A549 (cell line): ENCODE results near the gene PRKAR1A. TPM values are rescaled to one million over a fixed set of nuclear protein-coding genes. Genes with fewer than 3 reads are reported as not detected.

Experiments
- ATAC-seq, 2 experiments: fragments of 200-7000 bp in 1 of 2; fragments of >200 bp in 1 of 2; cut with Nextera tagmentation in 1 of 2; cut with Tn5 transposase in 1 of 2; 3 replicates each; pipeline versions ENCODE4 v1.8.0 to v1.9.1; 2018 to 2020; ENCODE audit warnings: mild to moderate bottlenecking in 1 of 2, moderate library complexity in 1 of 2
- CTCF ChIA-PET: fragments of 300-600 bp; sonication (Branson Sonifier 250); formaldehyde crosslinking; extraction: SDS; loops from one replicate; lab custom pipeline; 2021; ENCODE audit warnings: antibody characterized with exemption, inconsistent platforms; lab: Yijun Ruan, JAX
- POLR2A ChIA-PET: fragments of 350-600 bp; formaldehyde crosslinking; extraction: SDS; loops from one replicate; lab custom pipeline; 2021; ENCODE audit warnings: antibody characterized with exemption, inconsistent platforms; lab: Yijun Ruan, JAX
- DNase-seq, 2 experiments: peaks; one replicate each; pipeline versions ENCODE4 v3.0.0 to v3.0.0-alpha.2; 2011 to 2016; ENCODE audit warnings: low read depth in 1 of 2, low spot score in 1 of 2
- FAIRE-seq: peaks from 2 replicates; lab custom pipeline; 2011; peaks lifted over from hg19 to GRCh38; lab: Jason Lieb, UNC
- H3K27ac ChIP-seq, 2 experiments: fragments of >200 bp; sonication (Bioruptor Twin); formaldehyde crosslinking; 3 replicates each; pipeline ENCODE4 v1.5.1; 2016 to 2017
- H3K4me1 ChIP-seq: fragments of >200 bp; sonication (Bioruptor Twin); formaldehyde crosslinking; 3 replicates; pipeline ENCODE4 v1.6.1; 2016
- H3K4me2 ChIP-seq: fragments of >200 bp; sonication (Bioruptor Twin); formaldehyde crosslinking; 3 replicates; pipeline ENCODE4 v1.6.1; 2016
- H3K4me3 ChIP-seq: fragments of >200 bp; sonication (Bioruptor Twin); formaldehyde crosslinking; 3 replicates; pipeline ENCODE4 v1.5.1; 2016
- H3K9me3 ChIP-seq: fragments of >200 bp; sonication (Bioruptor Twin); formaldehyde crosslinking; 3 replicates; pipeline ENCODE4 v1.6.1; 2016
- CBX2 ChIP-seq: fragments of 200-600 bp; sonication (generic); IDR thresholded peaks from 2 replicates; pipeline ENCODE4 v1.6.1; 2016; ENCODE audit warnings: low read depth, mild to moderate bottlenecking, borderline replicate concordance
- CEBPB ChIP-seq, 2 experiments: fragments of >200 bp in 1 of 2; sonication (Bioruptor Twin) in 1 of 2; formaldehyde crosslinking in 1 of 2; IDR thresholded peaks; 2 replicates each; pipeline ENCODE4 v1.6.1; 2012 to 2016
- CHD2 ChIP-seq: fragments of 150-350 bp; IDR thresholded peaks from 2 replicates; pipeline ENCODE4 v1.6.1; 2014; ENCODE audit warnings: low read length; ENCODE audit not compliant: partially characterized antibody
- CHD4 ChIP-seq: fragments of 200-600 bp; sonication (generic); IDR thresholded peaks from 2 replicates; pipeline ENCODE4 v1.6.1; 2016; ENCODE audit warnings: antibody characterized with exemption, mild to moderate bottlenecking, borderline replicate concordance
- E2F6 ChIP-seq: IDR thresholded peaks from 2 replicates; pipeline ENCODE4 v1.6.1; 2012; ENCODE audit warnings: low read depth, borderline replicate concordance
- EP300 ChIP-seq, 2 experiments: fragments of >200 bp; sonication (Bioruptor Twin); formaldehyde crosslinking; IDR thresholded peaks; 2 replicates in 1 of 2; 3 replicates in 1 of 2; pipeline ENCODE4 v1.6.1; 2016 to 2017
- ESRRA ChIP-seq: fragments of 150-350 bp; IDR thresholded peaks from 2 replicates; pipeline ENCODE4 v1.6.1; 2014; ENCODE audit warnings: mild to moderate bottlenecking, low read length, borderline replicate concordance
- FOSB ChIP-seq: fragments of 250-450 bp; sonication (Bioruptor Pico); IDR thresholded peaks from 2 replicates; pipeline ENCODE4 v1.5.0; 2020; ENCODE audit warnings: mild to moderate bottlenecking, moderate library complexity
- HEYL ChIP-seq: fragments of 250-450 bp; sonication (Bioruptor Pico); IDR thresholded peaks from 2 replicates; pipeline ENCODE4 v1.8.0; 2021; ENCODE audit warnings: mild to moderate bottlenecking, moderate library complexity
- HMGXB4 ChIP-seq: fragments of 250-450 bp; sonication (Bioruptor Pico); IDR thresholded peaks from 2 replicates; pipeline ENCODE4 v1.5.0; 2021; ENCODE audit warnings: mild to moderate bottlenecking, moderate library complexity, borderline replicate concordance
- HOXA7 ChIP-seq: fragments of 250-450 bp; sonication (Bioruptor Pico); IDR thresholded peaks from 2 replicates; pipeline ENCODE4 v1.5.0; 2020; ENCODE audit warnings: mild to moderate bottlenecking, moderate library complexity
- HOXB13 ChIP-seq: fragments of 250-450 bp; sonication (Bioruptor Pico); IDR thresholded peaks from 2 replicates; pipeline ENCODE4 v1.5.0; 2020; ENCODE audit warnings: low read depth, mild to moderate bottlenecking, moderate library complexity
- JUN ChIP-seq, 2 experiments: fragments of >200 bp; sonication (Bioruptor Twin); formaldehyde crosslinking; IDR thresholded peaks; 2 replicates in 1 of 2; 3 replicates in 1 of 2; pipeline ENCODE4 v1.6.1; 2016 to 2017
- KDM5A ChIP-seq: fragments of 200-600 bp; sonication (generic); IDR thresholded peaks from 2 replicates; pipeline ENCODE4 v1.6.1; 2016; ENCODE audit warnings: antibody characterized with exemption, mild to moderate bottlenecking
- MYC ChIP-seq: IDR thresholded peaks from 2 replicates; pipeline ENCODE4 v1.6.1; 2012; ENCODE audit warnings: mild to moderate bottlenecking, inconsistent platforms, low read length, improper control_type of control experiment, borderline replicate concordance
- NFE2L2 ChIP-seq: fragments of 150-350 bp; conservative IDR thresholded peaks from 2 replicates; pipeline ENCODE4 v1.6.1; 2014; ENCODE audit warnings: low read length
- NR3C1 ChIP-seq: fragments of >200 bp; sonication (Bioruptor Twin); formaldehyde crosslinking; IDR thresholded peaks from 3 replicates; pipeline ENCODE4 v1.6.1; 2017
- PHF8 ChIP-seq: fragments of 200-600 bp; sonication (generic); IDR thresholded peaks from 2 replicates; pipeline ENCODE4 v1.6.1; 2016; ENCODE audit warnings: low read depth, mild to moderate bottlenecking, antibody characterized with exemption, moderate library complexity, borderline replicate concordance
- POLR2AphosphoS2 ChIP-seq: conservative IDR thresholded peaks from 2 replicates; pipeline ENCODE4 v1.6.1; 2012; ENCODE audit warnings: low read length, improper control_type of control experiment, inconsistent platforms
- RAD21 ChIP-seq, 2 experiments: fragments of >200 bp in 1 of 2; sonication (Bioruptor Twin) in 1 of 2; formaldehyde crosslinking in 1 of 2; IDR thresholded peaks in 1 of 2; conservative IDR thresholded peaks in 1 of 2; 2 replicates in 1 of 2; 3 replicates in 1 of 2; pipeline ENCODE4 v1.6.1; 2012 to 2018; ENCODE audit warnings: inconsistent platforms in 1 of 2
- RARB ChIP-seq: fragments of 250-450 bp; sonication (Bioruptor Pico); IDR thresholded peaks from 2 replicates; pipeline ENCODE4 v1.8.0; 2021; ENCODE audit warnings: mild to moderate bottlenecking, moderate library complexity
- RNF2 ChIP-seq: fragments of 200-600 bp; sonication (generic); IDR thresholded peaks from 2 replicates; pipeline ENCODE4 v1.6.1; 2016; ENCODE audit warnings: low read depth, mild to moderate bottlenecking, antibody characterized with exemption, moderate library complexity, borderline replicate concordance
- TFCP2L1 ChIP-seq: fragments of 250-450 bp; sonication (Bioruptor Pico); IDR thresholded peaks from 2 replicates; pipeline ENCODE4 v1.5.0; 2021; ENCODE audit warnings: mild to moderate bottlenecking
- TP53 ChIP-seq: fragments of 250-450 bp; sonication (Bioruptor Pico); IDR thresholded peaks from 2 replicates; pipeline ENCODE4 v1.5.0; 2021; ENCODE audit warnings: mild to moderate bottlenecking, moderate library complexity
- USF2 ChIP-seq: fragments of 450-650 bp; IDR thresholded peaks from 2 replicates; pipeline ENCODE4 v1.6.1; 2014; ENCODE audit warnings: antibody characterized with exemption
- ZFP36 ChIP-seq: fragments of 450-650 bp; IDR thresholded peaks from 2 replicates; pipeline ENCODE4 v1.6.1; 2014; ENCODE audit warnings: borderline replicate concordance; ENCODE audit not compliant: partially characterized antibody
- ZNF302 ChIP-seq: fragments of 250-450 bp; sonication (Bioruptor Pico); IDR thresholded peaks from 2 replicates; pipeline ENCODE4 v1.9.0; 2021; ENCODE audit warnings: inconsistent platforms, mild to moderate bottlenecking, moderate library complexity
- ZSCAN20 ChIP-seq: fragments of 250-450 bp; sonication (Bioruptor Pico); IDR thresholded peaks from 2 replicates; pipeline ENCODE4 v1.8.0; 2022; ENCODE audit warnings: mild to moderate bottlenecking, moderate library complexity
- WGBS: methylation state at CpG from one replicate; pipeline ENCODE4 v1.1.6; 2017; ENCODE audit errors: missing lambda C conversion rate; 5-methylcytosine and 5-hydroxymethylcytosine counted together
- polyA plus RNA-seq, 4 experiments: library from polyadenylated mRNA; depleted of rRNA in 3 of 4; stranded (reverse); fragments of >200 nt; fragmentation: RNase III in 1 of 4; extraction: RNeasy Plus Mini Kit Qiagen cat#74134 plus additional on column Dnase treatment in 1 of 4; gene quantifications; 2 replicates in 3 of 4; 3 replicates in 1 of 4; pipeline ENCODE4 v1.2.3, GENCODE V29; 2011 to 2017
- TF ChIP-seq, protein P1 (sequence below): fragments of >200 bp; sonication (Bioruptor Twin); formaldehyde crosslinking; IDR thresholded peaks from 2 replicates; pipeline ENCODE4 v1.6.1; 2016
- TF ChIP-seq, protein P2 (sequence below): IDR thresholded peaks from 2 replicates; pipeline ENCODE4 v1.6.1; 2012
- TF ChIP-seq, protein P3 (sequence below): fragments of 150-350 bp; IDR thresholded peaks from 2 replicates; pipeline ENCODE4 v1.6.1; 2014; ENCODE audit warnings: low read depth, mild to moderate bottlenecking, low read length

Gene PRKAR1A
- polyA plus RNA-seq, 2 of the 4 experiments (the other 2 are of a cell fraction), result 239 to 370 TPM

GRCh38 chr17:68526548-68526947, 14.3 kb downstream of the PRKAR1A start:
- Histone ChIP-seq H3K4me2 (no peak overlapping the region), H3K4me1 (no peaks in the 10 kb centered on the region), H3K27ac (no peak overlapping the region), H3K4me3 (no peak overlapping the region), H3K9me3 (no peaks in the 10 kb centered on the region)
- ChIA-PET POLR2A (no interaction called here), CTCF (interaction anchor here (1.0 to 2.0 kb wide), 4 partner anchors 12 to 248 kb away, joined by 3 to 12 read pairs (median 5); partner anchors contain the start of gene PRKAR1A)
- TF ChIP-seq, protein P1, sequence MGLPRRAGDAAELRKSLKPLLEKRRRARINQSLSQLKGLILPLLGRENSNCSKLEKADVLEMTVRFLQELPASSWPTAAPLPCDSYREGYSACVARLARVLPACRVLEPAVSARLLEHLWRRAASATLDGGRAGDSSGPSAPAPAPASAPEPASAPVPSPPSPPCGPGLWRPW, result no peak
- TF ChIP-seq POLR2AphosphoS2, result no peak
- TF ChIP-seq NFE2L2, result no peak
- TF ChIP-seq USF2, result no peak
- no peak for ATAC-seq
- 85% methylated on average over 3 of the region's 3 CpGs for WGBS
- FAIRE-seq, result no peak
- DNase-seq, result no peak

DNA sequence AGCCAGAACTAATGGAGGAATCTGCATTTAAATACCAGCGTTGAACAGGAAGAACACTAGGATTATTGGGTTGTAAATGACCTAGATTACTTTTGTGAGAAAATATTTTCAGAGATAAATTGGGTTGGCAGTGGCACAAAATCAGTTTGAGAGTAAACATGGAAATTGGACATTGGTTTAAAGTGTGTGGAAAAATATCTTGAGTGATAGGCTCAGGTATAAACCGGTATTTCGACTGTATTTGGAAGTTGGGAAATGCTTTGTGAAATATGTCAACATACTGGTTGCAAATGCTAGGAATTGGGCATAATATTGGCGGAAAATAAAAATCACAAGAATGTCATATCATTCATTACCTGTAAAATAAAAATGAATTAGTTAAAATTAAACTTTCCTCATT, 15.1 kb downstream of the PRKAR1A start:
- H3K27ac ChIP-seq, result no peak overlapping the region
- WGBS, result 83% methylated on average over 4 of the region's 4 CpGs
- no peak overlapping the region for H3K4me2 ChIP-seq
- ChIA-PET POLR2A (no interaction called here), CTCF (interaction anchor here (1.6 to 2.0 kb wide), 2 partner anchors 12 to 232 kb away, joined by 3 to 12 read pairs; no protein-coding TSS in a partner anchor)
- no peak for ATAC-seq
- H3K4me3 ChIP-seq, result no peak overlapping the region
- no peaks in the 10 kb centered on the region for H3K9me3 ChIP-seq
- H3K4me1 ChIP-seq, result no peaks in the 10 kb centered on the region
- TF ChIP-seq ZSCAN20 (CRISPR knock-in tag) (no peak), TFCP2L1 (no peak), CHD4 (no peak), HEYL (CRISPR knock-in tag) (no peak), RARB (CRISPR knock-in tag) (no peak), E2F6 (no peak), CBX2 (no peak), POLR2AphosphoS2 (no peak), KDM5A (no peak), EP300 (IDR thresholded peaks at IDR 0.05) (no peak), TP53 (no peak), CHD2 (no peak), HOXA7 (no peak), JUN (IDR thresholded peaks at IDR 0.05) (no peak), NFE2L2 (no peak), HOXB13 (CRISPR knock-in tag) (no peak)
- TF ChIP-seq, protein P2, sequence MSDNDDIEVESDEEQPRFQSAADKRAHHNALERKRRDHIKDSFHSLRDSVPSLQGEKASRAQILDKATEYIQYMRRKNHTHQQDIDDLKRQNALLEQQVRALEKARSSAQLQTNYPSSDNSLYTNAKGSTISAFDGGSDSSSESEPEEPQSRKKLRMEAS, result no peak
- no peak for DNase-seq
- no peak for FAIRE-seq

GRCh38 chr17:68531252-68531651, 19.0 kb downstream of the PRKAR1A start:
- 85% methylated on average over 4 of the region's 4 CpGs for WGBS
- POLR2A ChIA-PET, result no interaction called here
- Histone ChIP-seq H3K4me3 (no peak overlapping the region), H3K4me2 (no peak overlapping the region), H3K4me1 (no peaks in the 10 kb centered on the region), H3K9me3 (no peaks in the 10 kb centered on the region), H3K27ac (no peak overlapping the region)
- no peak for DNase-seq
- CTCF ChIA-PET, result interaction anchor here (1.0 to 4.8 kb wide), 5 partner anchors 11 to 246 kb away, joined by 3 to 17 read pairs (median 3); no protein-coding TSS in a partner anchor
- no peak for ATAC-seq
- no peak for FAIRE-seq
- no peak for TF ChIP-seq ESRRA
- TF ChIP-seq CEBPB (IDR thresholded peaks at IDR 0.05), result no peak
- TF ChIP-seq RAD21 (conservative IDR thresholded peaks at IDR 0.05 in 1 of 2, IDR thresholded peaks at IDR 0.05 in 1 of 2), result no peak
- TF ChIP-seq HEYL (CRISPR knock-in tag), result no peak
- TF ChIP-seq RNF2, result no peak
- TF ChIP-seq NR3C1, result no peak
- no peak for TF ChIP-seq FOSB (CRISPR knock-in tag)
- TF ChIP-seq ZNF302 (CRISPR knock-in tag), result no peak
- no peak for TF ChIP-seq ZFP36
- TF ChIP-seq, protein P3, sequence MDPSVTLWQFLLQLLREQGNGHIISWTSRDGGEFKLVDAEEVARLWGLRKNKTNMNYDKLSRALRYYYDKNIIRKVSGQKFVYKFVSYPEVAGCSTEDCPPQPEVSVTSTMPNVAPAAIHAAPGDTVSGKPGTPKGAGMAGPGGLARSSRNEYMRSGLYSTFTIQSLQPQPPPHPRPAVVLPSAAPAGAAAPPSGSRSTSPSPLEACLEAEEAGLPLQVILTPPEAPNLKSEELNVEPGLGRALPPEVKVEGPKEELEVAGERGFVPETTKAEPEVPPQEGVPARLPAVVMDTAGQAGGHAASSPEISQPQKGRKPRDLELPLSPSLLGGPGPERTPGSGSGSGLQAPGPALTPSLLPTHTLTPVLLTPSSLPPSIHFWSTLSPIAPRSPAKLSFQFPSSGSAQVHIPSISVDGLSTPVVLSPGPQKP, result no peak
- no peak for TF ChIP-seq HMGXB4 (CRISPR knock-in tag)
- no peak for TF ChIP-seq MYC
- TF ChIP-seq TFCP2L1, result no peak
- TF ChIP-seq PHF8, result no peak
- no peak for TF ChIP-seq CBX2
